SIG-M5 (cell line): Measurements from ENCODE around the gene DRG2.

ENCODE experiments used
- DNase-seq: peaks from one replicate; lab custom pipeline; 2025; lab: John Stamatoyannopoulos, UW

The DRG2 gene, protein sequence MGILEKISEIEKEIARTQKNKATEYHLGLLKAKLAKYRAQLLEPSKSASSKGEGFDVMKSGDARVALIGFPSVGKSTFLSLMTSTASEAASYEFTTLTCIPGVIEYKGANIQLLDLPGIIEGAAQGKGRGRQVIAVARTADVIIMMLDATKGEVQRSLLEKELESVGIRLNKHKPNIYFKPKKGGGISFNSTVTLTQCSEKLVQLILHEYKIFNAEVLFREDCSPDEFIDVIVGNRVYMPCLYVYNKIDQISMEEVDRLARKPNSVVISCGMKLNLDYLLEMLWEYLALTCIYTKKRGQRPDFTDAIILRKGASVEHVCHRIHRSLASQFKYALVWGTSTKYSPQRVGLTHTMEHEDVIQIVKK

DNA sequence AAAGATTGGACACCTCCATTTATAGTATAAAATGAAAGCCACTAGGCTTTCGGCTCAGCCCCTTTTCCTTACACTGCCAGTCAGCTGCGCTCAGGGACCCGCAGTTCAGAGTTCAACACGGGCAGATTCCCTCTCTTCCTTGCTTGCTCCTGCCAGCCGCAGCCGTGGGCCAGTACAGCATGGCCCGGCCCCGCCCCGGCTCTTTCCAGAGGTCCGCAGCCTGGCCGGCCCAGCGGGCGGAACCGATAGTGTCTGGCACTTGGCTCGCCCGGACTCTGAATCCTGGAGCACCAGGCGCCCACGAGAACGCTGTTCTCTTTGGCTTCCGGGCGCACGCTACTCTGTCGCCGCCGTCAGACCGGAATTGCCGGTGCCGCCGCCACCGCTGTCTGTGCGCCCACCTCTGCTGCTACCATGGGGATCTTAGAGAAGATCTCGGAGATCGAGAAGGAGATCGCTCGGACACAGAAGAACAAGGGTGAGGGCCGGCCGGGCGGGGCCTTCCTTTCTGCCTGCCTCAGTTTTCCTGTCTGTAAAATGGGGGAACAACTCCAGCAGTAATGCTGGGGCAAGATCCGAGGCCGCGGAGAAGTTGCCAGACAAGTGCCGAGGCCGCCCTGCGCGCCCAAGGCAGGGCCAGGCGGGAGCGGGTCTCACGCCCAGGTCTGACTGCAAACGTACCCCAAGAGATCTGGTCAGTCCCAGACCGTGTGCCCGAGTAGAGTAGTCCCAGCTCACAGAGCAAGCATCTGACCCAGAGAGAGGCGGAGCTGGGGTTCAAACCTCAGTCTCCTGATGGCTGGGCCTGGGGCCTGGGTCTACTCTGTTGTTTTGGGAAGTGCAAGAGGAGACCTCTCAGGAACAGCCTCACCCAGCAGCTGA lies at the start of gene DRG2:
DRG2 (plus strand) TSS at position 339 of the 882 bp plus-strand sequence; CDS start at position 415, 76 bp downstream.
- DNase-seq, result peak; percentile 45

DNA sequence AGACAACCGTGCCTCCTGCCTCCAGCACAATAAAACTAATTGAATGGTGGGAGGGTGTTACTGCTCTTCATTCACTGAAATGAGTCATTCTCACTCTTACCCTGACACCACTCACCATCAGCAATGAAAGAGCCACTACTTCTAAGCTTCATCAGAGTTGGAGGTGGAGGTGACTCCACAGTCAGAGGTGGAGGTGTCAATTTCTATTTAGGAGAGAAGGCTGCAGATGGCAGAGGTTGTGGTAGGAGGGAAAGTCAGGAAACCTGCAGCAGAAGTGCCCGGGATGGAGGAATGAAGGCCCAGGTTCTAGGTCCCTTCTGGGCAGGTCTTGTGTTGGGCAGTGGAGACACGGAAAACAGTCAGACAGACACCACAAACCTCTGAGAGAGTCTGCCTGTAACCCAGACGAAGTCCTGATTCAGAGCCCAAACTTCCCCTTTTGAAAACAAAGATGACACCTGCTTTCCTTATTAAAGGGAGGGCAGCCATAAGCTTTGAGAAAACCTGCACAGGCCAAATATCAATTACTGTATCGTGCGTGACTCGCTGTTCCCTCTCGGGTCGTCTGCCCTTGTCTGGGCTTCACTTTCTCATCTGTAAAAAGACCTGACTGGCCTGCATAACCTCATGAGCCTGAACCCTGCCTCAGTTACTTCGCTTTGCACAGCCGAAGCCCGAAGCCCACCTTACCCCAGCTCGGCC lies 49.4 kb upstream of the DRG2 start:
- peak; percentile 36 for DNase-seq

DNA sequence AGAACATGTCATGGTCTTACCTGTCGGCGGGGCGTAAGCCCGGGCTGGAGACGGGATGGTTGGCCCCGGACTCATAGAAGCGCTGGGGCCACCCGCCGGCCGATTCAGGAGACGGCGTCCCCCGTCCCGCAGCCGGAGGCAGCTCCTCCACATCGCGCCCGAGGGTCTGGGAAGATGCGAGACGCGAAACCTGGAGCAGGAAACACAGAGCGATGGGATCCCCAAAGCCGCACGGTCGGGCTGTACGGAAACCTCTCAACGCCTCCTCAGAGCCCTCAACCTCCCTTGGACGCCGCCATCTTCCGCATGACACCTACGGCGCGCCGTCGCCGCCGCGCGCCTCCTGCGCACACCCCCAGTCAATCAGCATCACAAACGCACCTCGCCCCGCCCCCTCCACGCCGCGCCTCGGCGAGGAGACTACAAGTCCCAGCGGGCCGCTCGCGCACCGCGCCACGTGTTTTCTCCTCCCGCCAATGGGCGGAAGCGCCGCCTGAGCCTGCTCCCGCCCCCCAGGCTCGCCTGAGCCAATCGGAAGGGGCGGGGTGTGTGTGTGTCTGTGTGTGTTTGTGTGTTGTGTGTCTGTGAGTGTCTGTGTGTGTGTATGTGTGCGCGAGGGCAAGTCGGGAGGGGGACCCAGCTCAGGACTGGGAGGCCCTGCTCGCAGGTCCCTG lies 48.8 kb upstream of the DRG2 start, which contains the start of the genes ATPAF2 and GID4:
ATPAF2 (minus strand) TSS at position 308 of the 674 bp plus-strand sequence; CDS start at position 153, 155 bp downstream.
GID4 (plus strand) TSS at position 548 of the 674 bp plus-strand sequence; CDS start at position 605, 57 bp downstream.
- peak; percentile 82 for DNase-seq

DNA sequence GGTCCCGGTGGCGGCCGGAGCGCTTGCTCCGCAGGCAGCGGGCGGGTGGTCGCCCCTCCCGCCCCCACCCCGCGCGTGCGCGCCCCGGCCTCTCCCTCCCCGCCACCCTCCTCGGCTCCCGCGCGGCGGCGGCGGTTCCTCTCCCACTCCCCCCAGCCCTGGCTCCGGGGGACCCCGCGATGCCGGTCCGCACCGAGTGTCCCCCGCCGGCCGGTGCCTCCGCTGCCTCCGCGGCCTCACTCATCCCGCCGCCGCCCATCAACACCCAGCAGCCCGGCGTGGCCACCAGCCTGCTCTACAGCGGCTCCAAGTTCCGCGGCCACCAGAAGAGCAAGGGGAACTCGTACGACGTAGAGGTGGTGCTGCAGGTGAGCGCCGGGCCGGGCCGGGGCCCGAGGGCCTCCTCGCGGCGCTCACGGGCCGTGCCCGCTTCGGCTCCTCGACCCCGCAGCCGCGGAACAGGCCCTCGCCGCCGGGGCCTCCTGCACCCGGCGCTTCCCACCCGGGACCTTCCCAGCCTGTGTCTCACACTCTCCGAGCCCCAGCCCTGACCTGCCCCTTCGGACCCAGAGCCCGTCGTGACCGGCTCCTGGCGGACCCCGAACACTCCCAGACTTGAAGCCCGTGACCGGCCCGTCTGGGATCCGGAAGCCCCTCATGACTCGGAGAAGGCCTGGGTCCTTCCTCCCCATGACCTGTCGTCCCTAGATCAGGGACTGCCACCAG lies 48.0 kb upstream of the DRG2 start:
- DNase-seq, result no peak

DNA sequence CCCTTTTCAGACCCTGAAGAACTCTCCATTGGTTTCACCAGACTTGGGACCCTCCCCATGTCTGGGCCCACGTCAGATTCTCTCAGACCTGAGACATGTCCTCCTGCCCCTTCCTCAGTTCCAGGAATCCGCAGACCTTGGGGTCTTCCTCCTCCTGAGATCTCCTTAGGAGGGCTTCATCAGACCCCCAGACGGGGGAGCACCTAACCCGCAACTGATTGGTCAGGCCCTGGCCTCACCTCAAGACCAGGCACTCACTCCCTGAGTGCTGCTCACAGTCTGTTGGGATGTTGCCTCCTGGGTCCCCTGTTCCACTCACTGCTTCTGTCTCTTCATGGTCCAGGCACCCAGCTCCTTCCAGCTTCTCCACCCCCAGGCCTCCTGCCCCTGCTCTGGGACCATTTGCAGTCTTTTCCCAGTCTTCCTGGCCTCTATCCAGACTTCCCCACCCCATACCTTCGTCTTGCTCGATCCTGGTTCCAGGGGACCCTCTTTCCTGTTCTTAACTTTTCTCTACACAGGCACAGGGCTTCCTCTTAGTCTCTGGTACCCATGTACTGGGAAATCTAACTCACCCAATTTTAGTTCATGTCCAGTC lies 47.4 kb upstream of the DRG2 start:
- DNase-seq, result no peak

DNA sequence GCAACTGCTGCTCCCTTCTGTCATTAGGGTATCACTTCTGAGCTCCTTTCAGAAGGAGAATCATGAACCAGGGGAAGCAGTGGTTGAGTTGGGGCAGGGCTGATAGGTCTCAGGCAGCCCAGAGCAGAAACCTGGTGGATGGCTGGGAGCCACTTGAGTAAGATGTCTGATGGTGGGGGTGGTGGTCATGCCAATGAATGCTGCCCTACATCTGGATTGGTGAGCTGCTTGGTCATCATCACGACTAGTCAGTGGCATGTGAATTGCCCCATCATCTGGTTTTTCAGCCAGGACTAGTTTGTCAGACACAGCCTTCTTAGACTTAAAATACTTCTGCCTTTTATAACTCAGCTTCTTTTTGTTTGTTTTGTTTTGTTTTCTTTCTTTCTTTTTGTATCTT lies 46.0 kb upstream of the DRG2 start:
- DNase-seq, result no peak

DNA sequence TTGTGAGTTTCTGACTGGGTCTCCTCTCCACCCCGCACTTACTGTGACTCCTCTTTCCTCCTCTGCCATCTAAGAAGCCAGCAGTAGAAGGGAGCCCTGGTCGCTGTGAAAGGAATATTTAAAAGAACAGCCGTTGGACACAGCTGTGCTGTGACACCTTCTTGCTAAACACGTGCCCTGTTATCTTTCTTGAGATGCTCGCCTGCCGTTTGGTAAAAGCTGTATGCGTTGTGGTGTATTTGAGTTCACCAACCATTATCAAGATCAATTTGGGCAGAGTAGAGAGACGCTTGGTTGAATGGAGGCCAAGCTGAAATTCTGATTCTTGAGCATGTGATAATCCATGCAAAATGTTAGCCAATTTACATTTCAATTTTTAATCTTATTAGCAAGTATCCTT lies 44.8 kb upstream of the DRG2 start:
- no peak for DNase-seq

DNA sequence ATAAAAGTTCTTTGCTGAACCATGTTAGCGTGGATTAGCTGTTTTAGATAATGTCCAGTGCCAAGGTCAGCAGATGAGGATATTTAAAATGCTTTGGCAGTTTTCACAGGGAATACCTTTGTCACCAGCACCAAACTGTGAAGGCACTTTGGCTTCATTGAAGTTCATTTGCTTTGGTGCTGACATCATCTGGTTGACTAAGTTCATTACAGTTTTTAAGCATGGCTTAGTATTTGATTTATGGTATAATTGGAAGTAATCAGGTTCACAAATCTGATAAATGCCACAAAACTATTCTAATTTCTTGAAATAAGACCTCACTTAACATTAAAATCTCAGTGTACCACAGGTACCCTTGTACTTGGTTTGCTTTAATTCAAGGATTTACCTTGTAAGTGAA lies 44.3 kb upstream of the DRG2 start:
- DNase-seq, result no peak

DNA sequence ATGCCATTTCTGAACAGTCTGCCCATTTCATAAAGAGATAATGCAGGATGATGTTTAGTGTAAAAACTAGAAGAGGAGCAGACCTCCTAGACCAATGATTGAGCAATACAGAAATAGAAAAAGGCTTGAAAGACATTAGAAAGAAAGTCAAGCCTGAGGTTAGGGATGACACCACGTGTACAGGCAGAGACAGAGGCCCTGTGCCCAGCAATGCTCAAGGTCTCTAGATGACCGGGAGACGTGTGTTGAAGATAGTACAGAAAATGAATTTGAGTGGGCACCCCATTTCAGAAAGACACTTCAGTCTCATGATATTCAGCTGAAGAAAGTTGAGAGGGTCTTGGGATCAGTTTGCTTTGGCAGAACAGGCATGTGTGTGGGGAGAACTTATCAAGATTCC lies 43.1 kb upstream of the DRG2 start:
- no peak for DNase-seq

DNA sequence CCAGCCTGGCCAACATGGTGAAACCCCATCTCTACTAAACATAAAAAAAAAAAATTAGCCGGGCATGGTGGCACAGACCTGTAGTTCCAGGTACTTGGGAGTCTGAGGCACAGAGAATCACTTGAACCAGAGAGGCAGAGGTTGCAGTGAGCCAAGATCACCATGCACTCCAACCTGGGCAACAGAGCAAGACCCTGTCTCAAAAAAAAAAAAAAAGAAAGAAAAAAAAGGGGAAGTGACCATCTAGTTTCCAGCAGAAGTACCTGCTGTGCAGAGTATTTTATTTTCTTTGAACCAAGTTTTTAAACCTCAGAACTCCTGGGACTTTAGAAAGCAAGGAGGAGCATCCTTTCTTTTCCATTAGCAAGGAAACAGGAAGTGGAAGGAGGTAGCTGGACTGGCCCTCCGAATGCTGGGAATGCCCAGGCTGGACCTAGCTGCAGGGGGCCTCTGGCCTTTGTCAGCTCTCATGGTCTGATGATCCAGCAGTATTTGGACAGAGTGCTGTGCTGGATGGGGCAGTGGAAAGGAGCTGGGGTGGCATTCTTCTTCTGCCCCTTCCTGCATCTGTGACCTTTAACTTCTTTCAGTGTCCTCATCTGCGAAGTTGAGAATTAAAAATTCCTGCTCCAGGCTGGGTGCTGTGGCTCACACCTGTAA lies 41.9 kb upstream of the DRG2 start:
- no peak for DNase-seq

DNA sequence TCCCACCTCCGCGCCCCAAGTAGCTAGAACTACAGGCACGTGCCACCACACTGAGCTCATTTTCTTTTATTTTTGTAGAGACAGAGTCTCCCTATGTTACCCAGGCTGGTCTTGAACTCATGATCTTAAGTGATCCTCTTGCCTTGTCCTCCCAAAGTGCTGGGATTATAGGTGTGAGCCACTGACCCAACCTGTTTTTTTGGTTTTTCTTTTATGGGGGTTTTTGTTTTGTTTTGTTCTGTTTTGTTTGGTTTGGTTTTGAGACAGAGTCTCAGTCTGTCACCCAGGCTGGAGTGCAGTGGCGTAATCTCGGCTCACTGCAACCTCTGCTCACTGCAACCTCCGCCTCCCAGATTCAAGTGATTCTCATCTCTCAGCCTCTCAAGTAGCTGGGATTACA lies 32.2 kb upstream of the DRG2 start:
- DNase-seq, result no peak

DNA sequence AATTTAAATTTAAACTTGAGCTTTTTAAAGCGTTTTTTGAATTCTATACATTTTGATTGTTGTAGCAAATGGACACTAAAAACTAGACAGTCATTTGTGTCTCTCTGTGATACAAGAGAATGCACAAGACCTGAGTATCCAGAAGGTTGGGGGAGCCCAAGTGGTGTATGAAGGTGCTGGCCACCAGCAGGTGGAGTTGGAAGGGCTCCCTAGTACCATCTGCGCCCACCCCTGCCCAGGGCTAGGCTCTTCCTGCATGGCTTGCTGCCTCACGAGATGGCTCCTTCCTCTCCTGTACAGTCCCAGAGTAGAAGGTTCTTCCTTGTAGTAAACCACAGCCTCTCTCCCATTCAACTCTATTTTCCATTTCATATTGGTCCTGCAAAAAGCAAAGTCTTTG lies 31.5 kb upstream of the DRG2 start:
- no peak for DNase-seq

DNA sequence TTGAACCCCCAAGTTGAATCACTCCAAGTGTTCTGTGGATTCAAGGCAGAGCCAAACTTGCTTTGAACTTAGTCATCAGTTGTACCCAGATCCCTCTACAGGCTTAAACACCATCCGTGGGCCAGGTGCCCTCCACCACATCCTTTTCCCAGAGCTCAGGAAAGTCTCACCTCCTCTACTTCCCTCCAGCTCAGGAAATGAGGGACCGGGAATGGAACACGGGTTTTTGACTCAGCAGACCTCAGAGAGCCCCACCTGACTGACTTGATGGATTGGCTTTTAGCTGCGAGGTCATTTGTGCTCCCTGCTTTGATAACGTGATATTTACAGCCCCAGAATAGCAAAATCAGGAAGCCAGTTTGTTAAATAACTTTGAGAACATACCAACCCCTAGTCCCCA lies 28.5 kb upstream of the DRG2 start:
- DNase-seq, result no peak

DNA sequence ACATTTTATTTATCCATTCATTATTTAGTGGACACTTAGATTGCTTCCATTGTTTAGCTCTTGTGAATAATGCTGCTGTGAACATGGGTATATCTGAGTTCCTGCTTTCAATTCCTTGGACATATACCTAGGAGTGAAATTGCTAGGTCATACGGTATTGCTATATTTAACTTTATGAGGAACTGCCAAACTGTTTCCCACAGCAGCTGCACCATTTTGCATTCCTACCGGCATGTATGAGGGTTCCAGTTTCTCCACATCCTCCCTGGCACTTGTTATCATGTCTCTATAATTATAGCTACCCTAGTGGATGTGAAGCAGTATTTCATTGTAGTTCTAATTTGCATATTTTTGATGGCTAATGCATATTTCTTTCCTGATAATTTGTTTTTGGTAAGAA lies 23.7 kb upstream of the DRG2 start:
- DNase-seq, result no peak

DNA sequence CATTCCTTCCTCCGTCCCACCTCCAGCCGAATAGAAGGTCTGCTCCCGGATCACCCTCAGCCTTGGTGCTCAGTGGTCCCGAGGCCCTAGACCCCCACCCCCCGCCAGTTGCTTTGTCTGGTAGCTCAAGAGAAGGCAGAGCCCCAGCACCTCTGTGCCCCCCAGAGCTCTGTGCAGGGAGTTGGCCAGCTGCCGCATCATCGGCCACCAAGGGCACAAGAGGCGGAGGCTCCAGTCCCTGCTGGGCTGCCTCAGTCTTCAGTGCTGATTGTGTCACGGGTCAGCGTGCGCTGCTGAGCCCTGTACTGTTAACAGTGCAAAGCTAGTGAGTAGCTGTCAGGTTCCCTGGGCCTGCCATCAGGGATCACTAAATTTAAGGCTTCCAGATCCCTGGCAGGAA lies 22.2 kb upstream of the DRG2 start:
- DNase-seq, result no peak

DNA sequence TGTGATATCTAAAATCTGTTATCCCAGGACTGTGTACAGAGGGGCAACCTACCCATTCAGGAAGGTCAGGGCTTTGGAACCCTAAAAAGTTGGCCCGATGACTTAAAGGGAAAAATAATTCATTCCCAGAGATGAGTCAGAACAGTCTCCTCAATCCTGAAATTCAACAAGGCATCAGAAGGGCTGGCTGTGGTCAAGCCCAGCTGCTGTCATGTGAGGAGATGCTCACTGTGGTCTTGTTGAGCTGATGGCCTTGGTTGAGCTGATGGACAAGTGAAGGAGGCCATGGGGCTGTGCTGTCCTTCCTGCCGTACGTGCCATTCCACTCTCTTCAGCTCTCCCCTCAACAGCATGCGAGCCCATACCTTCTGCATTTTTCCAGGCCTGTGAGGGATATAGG lies 20.9 kb upstream of the DRG2 start:
- no peak for DNase-seq

DNA sequence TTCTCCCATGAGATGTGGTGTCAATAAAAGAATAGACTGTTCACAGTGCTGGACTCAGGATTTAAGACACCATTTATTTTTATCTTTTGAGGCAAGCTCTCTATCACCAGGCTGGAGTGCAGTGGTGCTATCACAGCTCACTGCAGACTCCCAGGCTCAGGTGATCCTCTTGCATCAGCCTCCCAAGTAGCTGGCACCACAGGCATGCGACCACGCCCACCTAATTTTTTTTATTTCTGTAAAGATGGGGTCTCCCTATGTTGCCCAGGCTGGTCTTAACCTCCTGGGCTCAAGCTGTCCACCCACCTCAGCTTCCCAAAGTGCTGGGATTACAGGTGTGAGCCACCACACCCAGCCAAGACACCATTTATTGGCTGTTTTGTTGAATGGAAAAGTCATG lies 18.6 kb upstream of the DRG2 start:
- DNase-seq, result no peak

DNA sequence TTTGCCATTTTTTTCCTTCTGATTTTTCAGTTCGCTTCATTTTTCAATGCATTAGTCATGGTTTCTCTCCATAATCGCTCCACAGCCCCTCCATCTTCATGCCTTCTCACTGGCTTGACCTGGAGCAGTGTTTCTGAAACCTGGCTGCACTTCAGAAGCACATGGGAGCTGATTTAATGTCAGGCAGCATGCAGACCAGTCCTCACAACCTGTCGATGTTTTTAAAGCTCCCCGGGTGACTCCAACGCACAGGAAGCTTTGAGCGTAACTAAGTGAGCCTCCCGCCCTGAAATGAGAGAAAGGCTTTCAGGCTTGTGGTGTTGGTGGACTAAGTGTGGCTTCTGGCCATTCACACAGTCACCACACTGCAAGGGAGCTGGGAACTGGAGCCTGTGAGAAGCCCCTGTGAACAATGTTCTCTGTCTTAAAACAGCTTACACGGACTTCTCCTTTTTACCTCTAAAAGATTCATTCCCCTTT lies 16.8 kb upstream of the DRG2 start:
- no peak for DNase-seq

DNA sequence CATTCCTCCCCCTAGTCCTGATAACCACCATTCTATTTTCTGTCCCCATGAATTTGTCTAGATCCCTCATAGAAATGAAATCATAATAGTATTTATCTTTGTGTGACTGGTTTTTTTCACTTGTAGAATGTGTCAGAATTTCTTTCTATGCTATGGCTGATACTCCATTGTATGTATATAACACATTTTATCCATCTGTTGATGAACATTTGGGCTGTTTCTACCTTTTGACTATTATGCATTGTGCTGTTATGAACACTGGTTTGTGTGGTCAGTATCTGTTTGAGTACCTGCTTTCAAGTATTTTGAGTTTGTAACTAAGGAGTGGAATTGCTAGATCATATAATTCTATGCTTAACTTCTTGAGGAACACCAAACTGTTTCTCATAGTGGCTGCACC lies 16.0 kb upstream of the DRG2 start:
- no peak for DNase-seq
